Measurements from ENCODE around the gene SPINK2. TPM values are rescaled to one million over a fixed set of nuclear protein-coding genes. Genes with fewer than 3 reads are reported as not detected.

SPINK2 gene
- total and polyA plus RNA-seq, 2 of the 8 experiments (the other 6 are each of a cell fraction or from before 2014, with no cell fraction given) = 0.89 to 1.4 TPM

GRCh38 chr4:56764223-56764622 is 57.3 kb downstream of the SPINK2 start:
- no peak overlapping the region for H2BK120ac ChIP-seq (replicated peaks; ENCODE audit: low read depth, low read length)
- no peak for DNase-seq (ENCODE audit: low read depth in 1 of 2, low spot score in 2 of 2)
- H3K23ac ChIP-seq (ENCODE audit: insufficient read length) = no peak overlapping the region
- no peak overlapping the region for H3K9ac ChIP-seq (replicated peaks in 1 of 4; ENCODE audit: extremely low read depth in 1 of 4, low read depth in 3 of 4, low read length in 3 of 4)
- no peaks in the 10 kb centered on the region for H3K79me1 ChIP-seq (ENCODE audit: low read depth, low read length)
- no peak overlapping the region for H3K18ac ChIP-seq (ENCODE audit: extremely low read depth, low read length)
- H3K56ac ChIP-seq (replicated peaks; ENCODE audit: insufficient read length, low read depth, low read length) = no peak overlapping the region
- H3K27me3 ChIP-seq (replicated peaks in 1 of 4; ENCODE audit: control insufficient read depth in 3 of 4, extremely low read depth in 1 of 4, insufficient read depth in 3 of 4, low read length in 3 of 4) = no peaks in the 10 kb centered on the region
- H4K20me1 ChIP-seq (replicated peaks in 1 of 2; ENCODE audit: control insufficient read depth in 1 of 2, insufficient read depth in 2 of 2, low read length in 2 of 2) = no peaks in the 10 kb centered on the region
- no peak for FAIRE-seq
- H3K27ac ChIP-seq (ENCODE audit: low read depth, low read length) = no peak overlapping the region
- no peak overlapping the region for H2BK15ac ChIP-seq (ENCODE audit: low read length)
- H2BK12ac ChIP-seq (ENCODE audit: low read depth, low read length) = no peak overlapping the region
- no peak overlapping the region for H3K14ac ChIP-seq (ENCODE audit: insufficient read length)
- POLR2A ChIA-PET (ENCODE audit: partially characterized antibody) = interaction anchor here (0.7 to 1.6 kb wide), 2 partner anchors 67 to 143 kb away, joined by 3 read pairs; partner anchors contain the start of gene REST
- H3K4me2 ChIP-seq (ENCODE audit: insufficient read depth in 1 of 2, low read depth in 2 of 2, low read length in 2 of 2) = no peak overlapping the region
- no peak overlapping the region for H2BK5ac ChIP-seq (ENCODE audit: low read depth, low read length)
- no peak overlapping the region for H4K91ac ChIP-seq (replicated peaks; ENCODE audit: insufficient read length, low read length)
- no peak overlapping the region for H2AK5ac ChIP-seq (ENCODE audit: low read depth, low read length)
- no peaks in the 10 kb centered on the region for H3K36me3 ChIP-seq (ENCODE audit: control insufficient read depth in 2 of 4, insufficient read depth in 4 of 4, low read length in 3 of 4)
- no peak overlapping the region for H3K4ac ChIP-seq (replicated peaks; ENCODE audit: insufficient read length, low read depth, low read length)
- H3K79me2 ChIP-seq (ENCODE audit: control insufficient read depth in 1 of 2, insufficient read depth in 2 of 2, low read length in 2 of 2) = no peaks in the 10 kb centered on the region
- peaks cover 0 to 7% (median 4%) of the 10 kb centered on the region in 4 experiments; a peak in 5 of 7 replicates for H3K4me1 ChIP-seq (replicated peaks in 1 of 4; ENCODE audit: control insufficient read depth in 3 of 4, insufficient read depth in 4 of 4, low read length in 3 of 4)
- no peak for TF ChIP-seq CTBP2 (IDR thresholded peaks at IDR 0.05; ENCODE audit: borderline replicate concordance, insufficient read depth, insufficient read length, low read length)
- no peak for TF ChIP-seq PHF8 (conservative IDR thresholded peaks at IDR 0.05; ENCODE audit: low read depth, low read length)
- no peak for TF ChIP-seq TAF7 (optimal IDR thresholded peaks at IDR 0.05; ENCODE audit: borderline replicate concordance, low read depth, low read length)
- no peak for TF ChIP-seq ASH2L (IDR thresholded peaks at IDR 0.05; ENCODE audit: low read length)
- no peak for TF ChIP-seq RAD21 (IDR thresholded peaks at IDR 0.05 in 1 of 2, conservative IDR thresholded peaks at IDR 0.05 in 1 of 2; ENCODE audit: low read depth in 2 of 2, low read length in 2 of 2)
- 69% methylated on average over 1 of the region's 1 CpG; no CpG with 5 or more reads in 1 of the 2 experiments for WGBS, 2 experiments (ENCODE audit: extremely low coverage in 1 of 2, insufficient coverage in 1 of 2, insufficient read length in 1 of 2, insufficient replicate concordance in 2 of 2, low coverage in 1 of 2, low lambda C conversion rate in 2 of 2, missing lambda C conversion rate in 1 of 2)
- no peaks in the 10 kb centered on the region for H3K23me2 ChIP-seq (ENCODE audit: low read depth, low read length)
- no peaks in the 10 kb centered on the region for H3K9me3 ChIP-seq (ENCODE audit: insufficient read depth in 2 of 2, low read depth in 1 of 2, low read length in 1 of 2)
- H2AFZ ChIP-seq (ENCODE audit: low read length) = no peak overlapping the region
- CTCF ChIA-PET (ENCODE audit: partially characterized antibody) = interaction anchor here (0.6 to 1.6 kb wide), 7 partner anchors 9 to 162 kb away, joined by 3 to 5 read pairs (median 3); no protein-coding TSS in a partner anchor
- H4K5ac ChIP-seq (ENCODE audit: insufficient read length, low read depth, low read length) = no peak overlapping the region
- H3K4me3 ChIP-seq (ENCODE audit: extremely low read depth in 1 of 4, insufficient read depth in 2 of 4, low read depth in 3 of 4, low read length in 4 of 4) = no peak overlapping the region
- no peak overlapping the region for H2BK20ac ChIP-seq (ENCODE audit: low read length)
- no peak overlapping the region for H4K8ac ChIP-seq (ENCODE audit: extremely low read depth, insufficient read depth, low read length)

Data from H1 (cell line).